22Rv1 (cell line): Measurements from ENCODE around the gene RALGPS1.

Source experiments
- H3K27ac ChIP-seq: fragments of 450-650 bp; 2 replicates; pipeline ENCODE4 v1.5.1; 2017
- CTCF ChIP-seq: fragments of 450-650 bp; IDR thresholded peaks from 2 replicates; pipeline ENCODE4 v1.5.1; 2017; ENCODE audit warnings: mild to moderate bottlenecking
- ZFX ChIP-seq: fragments of 450-650 bp; IDR thresholded peaks from 2 replicates; pipeline ENCODE4 v1.6.1; 2017; ENCODE audit warnings: antibody characterized with exemption, borderline replicate concordance

Gene RALGPS1

DNA sequence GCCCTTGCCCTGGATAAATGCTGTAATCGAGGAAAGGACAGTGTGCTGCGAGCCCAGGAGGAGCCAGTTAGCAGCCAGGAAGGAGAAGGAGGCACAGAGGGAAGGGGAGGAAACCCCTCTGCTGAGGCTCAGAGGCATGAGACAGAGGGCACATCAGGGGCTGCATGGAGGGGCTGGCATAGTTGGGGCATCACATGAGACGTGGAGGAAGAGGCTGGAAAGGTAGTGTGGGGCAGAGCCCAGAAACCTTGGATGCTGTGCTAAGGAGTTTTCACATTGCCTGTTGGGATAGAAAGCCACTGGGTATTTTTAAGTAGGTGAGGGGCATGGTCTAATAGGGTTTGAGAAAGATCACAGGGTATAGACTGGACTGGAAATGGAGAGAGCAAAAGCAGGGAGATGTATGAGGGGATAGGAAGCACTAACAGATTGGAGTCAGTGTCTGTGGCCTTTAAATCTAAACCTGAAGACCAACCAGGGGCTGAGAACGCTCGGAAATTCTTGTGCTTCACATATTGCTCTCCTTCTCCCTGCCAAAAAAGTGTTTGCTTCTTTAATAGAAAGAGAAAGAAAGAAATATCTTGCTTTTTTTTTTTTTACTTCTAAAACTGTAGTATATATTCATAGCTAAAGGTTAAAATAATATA, 240.9 kb downstream of the RALGPS1 start:
- TF ChIP-seq CTCF (no peak), ZFX (no peak)
- no peak overlapping the region for H3K27ac ChIP-seq

- no peak for TF ChIP-seq ZFX
- TF ChIP-seq CTCF, result no peak
- no peak overlapping the region for H3K27ac ChIP-seq
Observed at GRCh38 chr9:127158786-127159324, 244.3 kb downstream of the RALGPS1 start.

DNA sequence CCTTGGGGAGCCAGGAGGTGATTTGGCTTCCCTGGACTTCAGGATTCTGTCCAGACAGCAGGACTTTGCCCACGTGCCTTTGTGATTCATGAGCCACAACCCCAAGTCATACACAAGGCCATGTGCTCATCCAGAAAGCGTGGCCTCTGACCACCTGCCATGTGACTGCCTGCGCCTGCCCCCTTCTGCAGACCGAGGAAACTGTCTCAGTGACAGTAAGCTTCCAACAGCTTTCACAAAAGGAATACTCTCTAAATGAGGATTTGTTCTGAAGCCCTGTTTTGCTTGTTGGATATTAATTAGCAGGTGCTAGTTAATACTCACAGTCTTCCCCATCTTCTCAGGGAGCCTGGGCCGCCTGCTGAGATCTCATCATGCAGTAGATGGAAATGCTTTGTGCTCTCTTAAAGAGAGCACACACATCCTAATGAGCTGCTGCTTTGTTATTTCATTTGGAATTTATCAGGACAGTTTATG, 244.8 kb downstream of the RALGPS1 start:
- TF ChIP-seq CTCF, result no peak
- no peak for TF ChIP-seq ZFX
- no peak overlapping the region for H3K27ac ChIP-seq

DNA sequence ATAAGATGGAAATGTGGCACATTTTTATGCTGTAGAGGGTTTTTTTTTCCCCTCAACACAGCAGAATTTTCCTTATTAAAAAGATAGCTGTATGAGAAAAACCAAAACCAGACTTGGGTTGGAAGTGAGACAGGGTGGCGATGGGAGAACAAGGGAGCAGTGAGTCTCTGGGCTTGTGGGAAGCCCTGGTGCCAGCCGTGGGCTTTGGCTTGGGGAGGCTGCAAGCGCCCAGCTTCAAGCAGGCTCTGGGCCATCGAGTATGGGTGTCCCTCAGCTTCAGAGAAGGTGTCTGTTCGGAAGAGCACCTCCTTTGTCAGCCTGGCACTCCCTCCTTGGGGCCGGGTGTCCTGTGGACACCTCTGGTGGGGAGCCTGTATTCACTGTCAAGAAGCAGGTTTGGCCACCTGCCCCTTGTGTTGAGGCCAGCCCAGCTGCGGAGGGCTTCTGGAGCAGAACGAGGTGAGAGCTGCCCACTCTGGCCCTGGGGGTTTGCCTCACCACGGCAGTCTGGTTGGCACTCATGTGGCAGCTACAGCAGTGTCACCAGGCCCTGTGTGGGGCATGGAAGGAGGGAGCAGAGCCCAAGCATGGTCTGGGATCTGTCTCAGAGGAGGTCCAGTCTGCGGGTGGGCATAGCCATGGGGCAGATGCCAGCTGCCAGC, 245.5 kb downstream of the RALGPS1 start:
- H3K27ac ChIP-seq, result no peak overlapping the region
- TF ChIP-seq CTCF (no peak), ZFX (no peak)

DNA sequence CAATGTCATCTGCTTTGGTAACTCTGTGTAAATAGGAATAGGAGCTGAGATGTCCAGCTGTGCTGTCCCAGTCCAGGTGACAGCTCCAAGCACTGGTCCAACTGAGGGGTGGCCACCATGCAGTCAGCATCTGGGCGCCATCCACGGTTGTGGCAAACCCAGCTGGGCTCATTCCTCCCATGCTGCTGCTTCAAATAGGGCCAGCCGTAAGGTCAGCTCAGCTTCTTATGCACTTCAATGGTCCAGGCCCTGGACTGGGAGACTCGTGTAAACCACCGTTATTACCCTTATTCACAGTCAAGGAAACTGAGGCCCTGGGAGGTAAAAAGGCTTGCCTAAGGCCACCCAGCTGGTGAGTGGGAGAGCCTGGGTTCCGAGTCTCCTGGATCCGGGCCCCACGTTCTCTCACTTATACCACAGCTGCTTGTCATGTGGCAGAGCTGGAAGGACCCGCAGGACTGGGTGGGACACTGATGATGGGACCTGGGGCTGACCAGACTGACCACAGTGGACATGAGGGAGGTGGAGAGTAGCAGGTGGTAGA, 246.6 kb downstream of the RALGPS1 start:
- H3K27ac ChIP-seq, result no peak overlapping the region
- no peak for TF ChIP-seq CTCF

DNA sequence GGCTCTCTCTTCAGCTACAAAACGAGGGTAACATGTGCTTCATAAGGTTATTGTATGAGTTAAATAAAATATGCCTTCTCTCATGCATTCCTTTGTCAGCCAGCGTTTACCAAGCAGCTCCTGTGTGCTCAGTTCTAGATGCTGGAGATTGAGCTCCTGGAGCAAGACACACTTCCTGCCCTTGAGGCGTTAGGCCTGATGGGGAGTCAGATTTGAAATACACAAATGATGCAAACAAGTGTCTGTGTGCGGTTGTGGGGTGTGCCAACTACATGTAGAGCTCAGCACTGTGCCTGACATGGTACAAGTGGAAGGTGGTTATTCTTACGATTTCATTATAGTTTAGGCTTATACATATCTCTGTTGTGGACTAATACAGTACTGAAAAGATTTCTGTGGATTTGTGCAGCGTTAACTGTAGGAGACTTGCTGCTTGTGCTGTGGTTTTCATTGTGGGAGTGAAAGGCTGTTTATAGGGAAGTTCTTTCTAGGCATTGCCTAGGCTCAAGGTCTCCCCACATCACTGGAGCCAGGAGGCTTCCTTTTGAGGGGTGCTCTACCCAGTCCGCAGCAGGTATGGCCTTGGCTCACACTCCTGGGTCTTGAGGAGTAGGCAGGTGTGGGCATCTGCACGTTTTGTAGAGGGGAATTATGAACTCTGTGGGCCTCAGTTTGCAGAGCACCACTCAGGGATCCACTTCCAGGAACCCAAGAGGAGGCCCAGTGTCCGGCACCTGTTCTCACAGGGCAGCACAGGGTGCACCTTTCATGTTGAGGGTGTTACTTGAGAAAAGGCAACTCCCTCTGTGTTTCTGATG, 247.7 kb downstream of the RALGPS1 start:
- H3K27ac ChIP-seq, result no peak overlapping the region
- TF ChIP-seq CTCF, result no peak
- no peak for TF ChIP-seq ZFX
